GM23338 (cell line): Measurements from ENCODE around the gene VMAC. TPM values are rescaled to one million over a fixed set of nuclear protein-coding genes. Genes with fewer than 3 reads are reported as not detected.

ENCODE experiments used
- ATAC-seq: fragments of 200-7000 bp; cut with Tn5 transposase; 3 replicates; pipeline ENCODE4 v1.9.1; 2020
- DNase-seq: peaks from one replicate; pipeline ENCODE4 v3.0.0-alpha.2; 2015; ENCODE audit warnings: low spot score
- H2AFZ ChIP-seq: fragments of 200-600 bp; sonication (generic); 2 replicates; pipeline ENCODE4 v1.8.0; 2016; ENCODE audit warnings: antibody characterized with exemption, mild to moderate bottlenecking, moderate library complexity
- H3F3A ChIP-seq: fragments of 200-600 bp; sonication (generic); replicated peaks from 2 replicates; pipeline ENCODE4 v1.8.0; 2017; ENCODE audit warnings: antibody characterized with exemption, mixed run types, low read depth
- H3K27ac ChIP-seq: fragments of 200-600 bp; sonication (generic); 2 replicates; pipeline ENCODE4 v1.6.1; 2016; ENCODE audit warnings: low read depth
- H3K27me3 ChIP-seq: fragments of 200-600 bp; sonication (generic); 2 replicates; pipeline ENCODE4 v1.8.0; 2016; ENCODE audit warnings: mild to moderate bottlenecking, mixed run types, moderate library complexity; ENCODE audit not compliant: insufficient read depth
- H3K36me3 ChIP-seq: fragments of 200-600 bp; sonication (generic); 2 replicates; pipeline ENCODE4 v1.8.0; 2016; ENCODE audit warnings: mild to moderate bottlenecking; ENCODE audit not compliant: insufficient read depth
- H3K4me1 ChIP-seq: fragments of 200-600 bp; sonication (generic); 2 replicates; pipeline ENCODE4 v1.8.0; 2016; ENCODE audit warnings: mild to moderate bottlenecking, moderate library complexity; ENCODE audit not compliant: insufficient read depth
- H3K4me2 ChIP-seq: fragments of 200-600 bp; sonication (generic); 2 replicates; pipeline ENCODE4 v1.7.1; 2017; ENCODE audit warnings: mixed run types
- H3K4me3 ChIP-seq: fragments of 200-600 bp; sonication (generic); 2 replicates; pipeline ENCODE4 v1.6.1; 2016; ENCODE audit warnings: mixed run types
- H3K79me2 ChIP-seq: fragments of 200-600 bp; sonication (generic); replicated peaks from 2 replicates; pipeline ENCODE4 v1.8.0; 2017; ENCODE audit warnings: mild to moderate bottlenecking; ENCODE audit not compliant: insufficient read depth
- H3K9me2 ChIP-seq: fragments of 200-600 bp; sonication (generic); 2 replicates; pipeline ENCODE4 v1.8.0; 2017; ENCODE audit not compliant: insufficient read depth
- H4K20me1 ChIP-seq: fragments of 200-600 bp; sonication (generic); replicated peaks from 2 replicates; pipeline ENCODE4 v1.8.0; 2017; ENCODE audit warnings: mild to moderate bottlenecking; ENCODE audit not compliant: insufficient read depth
- H3K27ac Mint-ChIP-seq: 2 replicates; pipeline ENCODE4 v1.8.0; 2020; ENCODE audit warnings: inconsistent platforms, mild to moderate bottlenecking, moderate library complexity, mixed read lengths
- H3K27me3 Mint-ChIP-seq: 3 replicates; pipeline ENCODE4 v1.8.0; 2022; ENCODE audit warnings: low read depth, mild to moderate bottlenecking, moderate library complexity, mixed read lengths, inconsistent platforms; ENCODE audit not compliant: insufficient read depth, poor library complexity
- H3K36me3 Mint-ChIP-seq: 3 replicates; pipeline ENCODE4 v1.8.0; 2021; ENCODE audit warnings: low read depth, mild to moderate bottlenecking, inconsistent platforms, moderate library complexity, mixed read lengths
- H3K4me1 Mint-ChIP-seq: 3 replicates; pipeline ENCODE4 v1.8.0; 2020; ENCODE audit warnings: mild to moderate bottlenecking, inconsistent platforms, mixed read lengths
- H3K4me3 Mint-ChIP-seq: 3 replicates; pipeline ENCODE4 v1.8.0; 2021; ENCODE audit warnings: moderate library complexity, mild to moderate bottlenecking, inconsistent platforms, mixed read lengths
- H3K9me3 Mint-ChIP-seq: 3 replicates; pipeline ENCODE4 v1.8.0; 2020; ENCODE audit warnings: moderate library complexity, mild to moderate bottlenecking, inconsistent platforms, mixed read lengths
- CREB1 ChIP-seq: fragments of 250-450 bp; sonication (Bioruptor Pico); IDR thresholded peaks from 2 replicates; pipeline ENCODE4 v1.5.0; 2020; ENCODE audit warnings: low read depth, mild to moderate bottlenecking, moderate library complexity
- CTCF ChIP-seq, 2 experiments: fragments of 200-600 bp in 1 of 2; sonication (generic) in 1 of 2; conservative IDR thresholded peaks; 2 replicates each; pipeline versions ENCODE4 v1.5.1 to v1.6.1; 2016 to 2017; ENCODE audit warnings: antibody characterized with exemption in 2 of 2, low read depth in 2 of 2, mild to moderate bottlenecking in 2 of 2, moderate library complexity in 1 of 2
- ETS1 ChIP-seq: IDR thresholded peaks from 2 replicates; pipeline ENCODE4 v1.6.1; 2016; ENCODE audit warnings: antibody characterized with exemption
- EZH2 ChIP-seq: fragments of 200-600 bp; sonication (generic); IDR thresholded peaks from one replicate; pipeline ENCODE4 v1.8.0; 2017; ENCODE audit warnings: antibody characterized with exemption, mild to moderate bottlenecking, low read depth; ENCODE audit not compliant: unreplicated experiment
- EZH2phosphoT487 ChIP-seq: fragments of 200-600 bp; sonication (generic); IDR thresholded peaks from one replicate; pipeline ENCODE4 v1.8.1; 2018; ENCODE audit warnings: antibody characterized with exemption; ENCODE audit not compliant: unreplicated experiment
- JUNB ChIP-seq: IDR thresholded peaks from one replicate; pipeline ENCODE4 v1.6.1; 2016; ENCODE audit warnings: antibody characterized with exemption; ENCODE audit not compliant: unreplicated experiment
- NANOG ChIP-seq: IDR thresholded peaks from 2 replicates; pipeline ENCODE4 v1.6.1; 2016; ENCODE audit warnings: antibody characterized with exemption, borderline replicate concordance
- POLR2AphosphoS5 ChIP-seq: IDR thresholded peaks from 2 replicates; pipeline ENCODE4 v1.6.1; 2016; ENCODE audit warnings: antibody characterized with exemption, low read depth
- REST ChIP-seq: IDR thresholded peaks from one replicate; pipeline ENCODE4 v1.6.1; 2018; ENCODE audit warnings: antibody characterized with exemption; ENCODE audit not compliant: unreplicated experiment
- STAT1 ChIP-seq: IDR thresholded peaks from one replicate; pipeline ENCODE4 v1.6.1; 2016; ENCODE audit warnings: antibody characterized with exemption; ENCODE audit not compliant: unreplicated experiment
- ZNF114 ChIP-seq: fragments of 250-450 bp; sonication (Bioruptor Pico); IDR thresholded peaks from 2 replicates; pipeline ENCODE4 v1.5.0; 2020; ENCODE audit warnings: mild to moderate bottlenecking, moderate library complexity
- ZNF331 ChIP-seq: fragments of 250-450 bp; sonication (Bioruptor Pico); IDR thresholded peaks from 2 replicates; pipeline ENCODE4 v1.5.0; 2020; ENCODE audit warnings: low read depth, mild to moderate bottlenecking, moderate library complexity
- ZNF462 ChIP-seq: fragments of 250-450 bp; sonication (Bioruptor Pico); IDR thresholded peaks from 2 replicates; pipeline ENCODE4 v1.5.0; 2020; ENCODE audit warnings: mild to moderate bottlenecking, moderate library complexity
- polyA plus RNA-seq: library from polyadenylated mRNA; unstranded; fragments of >200 nt; fragmentation: Nextera tagmentation; extraction: Ambion mirVana; gene quantifications from 2 replicates; pipeline ENCODE4 v1.2.1, GENCODE V29; 2016
- total RNA-seq: library from RNA; depleted of rRNA; stranded (reverse); fragments of >200 nt; shearing (Covaris generic); gene quantifications from 2 replicates; pipeline ENCODE4 v1.2.3, GENCODE V29; 2014

The VMAC gene
- total and polyA plus RNA-seq, 2 experiments from 2014 or later, result 0.79 to 3.7 TPM

GRCh38 chr19:5863030-5863665 lies 41.5 kb upstream of the VMAC start:
- Mint-ChIP-seq H3K27ac (no peak overlapping the region), H3K4me1 (no peaks in the 10 kb centered on the region), H3K4me3 (no peak overlapping the region), H3K9me3 (peaks cover 3% of the 10 kb centered on the region; the same call in 1 of the 3 replicates), H3K36me3 (no peaks in the 10 kb centered on the region; the same call in 2 of the 3 replicates), H3K27me3 (peaks cover 13% of the 10 kb centered on the region)
- no peak overlapping the region for H3K4me2 ChIP-seq
- no peak overlapping the region for H2AFZ ChIP-seq
- no peaks in the 10 kb centered on the region for H3K36me3 ChIP-seq
- no peak overlapping the region for H3K4me3 ChIP-seq
- no peaks in the 10 kb centered on the region for H3K4me1 ChIP-seq
- no peaks in the 10 kb centered on the region for H3K27me3 ChIP-seq
- H4K20me1 ChIP-seq, result no peaks in the 10 kb centered on the region
- no peak for DNase-seq
- no peaks in the 10 kb centered on the region for H3K9me2 ChIP-seq
- no peak for ATAC-seq
- H3K79me2 ChIP-seq, result no peaks in the 10 kb centered on the region
- no peaks in the 10 kb centered on the region for H3F3A ChIP-seq
- no peak overlapping the region for H3K27ac ChIP-seq
- TF ChIP-seq ZNF114, result no peak
- no peak for TF ChIP-seq ZNF331 (CRISPR knock-in tag)
- TF ChIP-seq JUNB, result no peak
- no peak for TF ChIP-seq REST
- TF ChIP-seq CREB1 (CRISPR knock-in tag), result no peak
- TF ChIP-seq CTCF (conservative IDR thresholded peaks at IDR 0.05; ENCODE audit: low read depth in 2 of 2), result no peak
- no peak for TF ChIP-seq POLR2AphosphoS5
- TF ChIP-seq EZH2, result no peak
- no peak for TF ChIP-seq EZH2phosphoT487
- TF ChIP-seq NANOG, result no peak
- no peak for TF ChIP-seq STAT1
- no peak for TF ChIP-seq ETS1
- TF ChIP-seq ZNF462, result no peak
